ENCODE results near the gene KLC4.

DNA sequence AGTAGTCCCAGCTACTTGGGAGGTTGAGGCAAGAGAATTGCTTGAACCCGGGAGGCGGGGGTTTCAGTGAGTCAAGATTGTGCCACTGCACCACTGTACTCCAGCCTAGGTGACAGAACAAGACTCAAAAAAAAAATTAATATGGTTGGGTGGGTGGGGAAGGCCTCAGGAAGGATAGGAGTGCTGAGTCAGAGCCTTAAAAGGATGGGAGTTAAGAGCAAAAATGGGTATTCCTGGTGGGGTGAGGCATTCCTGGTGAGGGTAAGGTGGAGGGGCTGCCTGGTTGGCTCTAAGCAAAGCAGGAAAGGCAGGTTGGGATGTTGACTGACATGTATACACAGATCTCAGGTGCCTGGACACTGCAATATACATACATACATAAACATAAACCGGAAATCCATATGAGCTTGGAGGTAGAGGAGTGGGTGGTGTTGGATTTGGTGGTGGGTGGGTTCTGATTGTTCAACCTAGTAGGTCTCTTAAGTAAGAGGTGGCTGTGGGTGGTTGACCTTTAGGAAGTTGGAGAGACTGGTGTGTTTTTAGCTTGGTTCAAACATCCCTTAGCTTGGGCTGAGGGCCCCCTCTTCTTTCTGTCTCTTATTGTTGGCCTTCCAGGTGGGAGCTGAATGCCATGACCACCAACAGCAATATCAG lies 39.3 kb upstream of the KLC4 start:
- TF ChIP-seq, protein P1, sequence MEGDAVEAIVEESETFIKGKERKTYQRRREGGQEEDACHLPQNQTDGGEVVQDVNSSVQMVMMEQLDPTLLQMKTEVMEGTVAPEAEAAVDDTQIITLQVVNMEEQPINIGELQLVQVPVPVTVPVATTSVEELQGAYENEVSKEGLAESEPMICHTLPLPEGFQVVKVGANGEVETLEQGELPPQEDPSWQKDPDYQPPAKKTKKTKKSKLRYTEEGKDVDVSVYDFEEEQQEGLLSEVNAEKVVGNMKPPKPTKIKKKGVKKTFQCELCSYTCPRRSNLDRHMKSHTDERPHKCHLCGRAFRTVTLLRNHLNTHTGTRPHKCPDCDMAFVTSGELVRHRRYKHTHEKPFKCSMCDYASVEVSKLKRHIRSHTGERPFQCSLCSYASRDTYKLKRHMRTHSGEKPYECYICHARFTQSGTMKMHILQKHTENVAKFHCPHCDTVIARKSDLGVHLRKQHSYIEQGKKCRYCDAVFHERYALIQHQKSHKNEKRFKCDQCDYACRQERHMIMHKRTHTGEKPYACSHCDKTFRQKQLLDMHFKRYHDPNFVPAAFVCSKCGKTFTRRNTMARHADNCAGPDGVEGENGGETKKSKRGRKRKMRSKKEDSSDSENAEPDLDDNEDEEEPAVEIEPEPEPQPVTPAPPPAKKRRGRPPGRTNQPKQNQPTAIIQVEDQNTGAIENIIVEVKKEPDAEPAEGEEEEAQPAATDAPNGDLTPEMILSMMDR (conservative IDR thresholded peaks at IDR 0.05; ENCODE audit: low read length): no peak
- no peak for TF ChIP-seq EZH2phosphoT487 (IDR thresholded peaks at IDR 0.05; ENCODE audit: borderline replicate concordance, low read depth, low read length)

All from OCI-LY7 (cell line).